Measurements from ENCODE around the gene PLEKHJ1.

DNA sequence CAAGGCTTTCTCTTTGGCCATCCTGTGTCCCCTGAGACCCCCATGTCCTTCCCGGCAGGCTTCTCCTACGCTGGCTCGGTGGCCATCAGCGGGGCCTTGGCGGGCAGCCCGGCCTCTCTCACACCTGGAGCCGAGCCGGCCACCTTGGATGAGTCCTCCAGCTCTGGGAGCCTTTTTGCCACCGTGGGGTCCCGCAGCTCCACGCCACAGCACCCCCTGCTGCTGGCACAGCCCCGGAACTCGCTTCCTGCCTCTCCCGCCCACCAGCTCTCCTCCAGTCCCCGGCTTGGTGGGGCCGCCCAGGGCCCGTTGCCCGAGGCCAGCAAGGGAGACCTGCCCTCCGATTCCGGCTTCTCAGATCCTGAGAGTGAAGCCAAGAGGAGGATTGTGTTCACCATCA lies 14.2 kb downstream of the PLEKHJ1 start:
- TF ChIP-seq CTCF (IDR thresholded peaks at IDR 0.05) (peak in 1 of 6 experiments; percentile 13), POLR2A (IDR thresholded peaks at IDR 0.05) (no peak)

Data from adrenal gland (tissue), 5 donors.